ENCODE measurements around the gene ZNF554.

GRCh38 chr19:2805991-2806649 is 13.5 kb upstream of the ZNF554 start:
- TF ChIP-seq, protein P1, sequence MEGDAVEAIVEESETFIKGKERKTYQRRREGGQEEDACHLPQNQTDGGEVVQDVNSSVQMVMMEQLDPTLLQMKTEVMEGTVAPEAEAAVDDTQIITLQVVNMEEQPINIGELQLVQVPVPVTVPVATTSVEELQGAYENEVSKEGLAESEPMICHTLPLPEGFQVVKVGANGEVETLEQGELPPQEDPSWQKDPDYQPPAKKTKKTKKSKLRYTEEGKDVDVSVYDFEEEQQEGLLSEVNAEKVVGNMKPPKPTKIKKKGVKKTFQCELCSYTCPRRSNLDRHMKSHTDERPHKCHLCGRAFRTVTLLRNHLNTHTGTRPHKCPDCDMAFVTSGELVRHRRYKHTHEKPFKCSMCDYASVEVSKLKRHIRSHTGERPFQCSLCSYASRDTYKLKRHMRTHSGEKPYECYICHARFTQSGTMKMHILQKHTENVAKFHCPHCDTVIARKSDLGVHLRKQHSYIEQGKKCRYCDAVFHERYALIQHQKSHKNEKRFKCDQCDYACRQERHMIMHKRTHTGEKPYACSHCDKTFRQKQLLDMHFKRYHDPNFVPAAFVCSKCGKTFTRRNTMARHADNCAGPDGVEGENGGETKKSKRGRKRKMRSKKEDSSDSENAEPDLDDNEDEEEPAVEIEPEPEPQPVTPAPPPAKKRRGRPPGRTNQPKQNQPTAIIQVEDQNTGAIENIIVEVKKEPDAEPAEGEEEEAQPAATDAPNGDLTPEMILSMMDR (conservative IDR thresholded peaks at IDR 0.05): no peak
- no peak for TF ChIP-seq ZFX (IDR thresholded peaks at IDR 0.05)

All from C4-2B (cell line).